HepG2 (cell line): ENCODE measurements around the gene LAG3. TPM values are rescaled to one million over a fixed set of nuclear protein-coding genes. Genes with fewer than 3 reads are reported as not detected.
A peak's percentile ranks its signal among the peaks of the same experiment; 100 is the strongest.

ENCODE experiments used
- CEBPG ChIP-seq: IDR thresholded peaks from 2 replicates; pipeline ENCODE4 v1.6.1; 2016
- HDAC1 ChIP-seq: sonication (generic); formaldehyde crosslinking; IDR thresholded peaks from 2 replicates; pipeline ENCODE4 v1.5.1; 2020; ENCODE audit warnings: mild to moderate bottlenecking, missing genetic modification reagents
- JUNB ChIP-seq: sonication (generic); formaldehyde crosslinking; IDR thresholded peaks from 2 replicates; pipeline ENCODE4 v1.8.0; 2022; ENCODE audit warnings: missing genetic modification reagents, mild to moderate bottlenecking, borderline replicate concordance
- MLX ChIP-seq: IDR thresholded peaks from 2 replicates; pipeline ENCODE4 v1.6.1; 2016
- NAIF1 ChIP-seq: sonication (generic); formaldehyde crosslinking; IDR thresholded peaks from 2 replicates; pipeline ENCODE4 v1.5.0; 2020; ENCODE audit warnings: mild to moderate bottlenecking, missing genetic modification reagents, borderline replicate concordance
- NFRKB ChIP-seq: fragments of 450-650 bp; IDR thresholded peaks from 2 replicates; pipeline ENCODE4 v1.6.1; 2017
- NR2F2 ChIP-seq: IDR thresholded peaks from 2 replicates; pipeline ENCODE4 v1.6.1; 2012; ENCODE audit warnings: low read depth, inconsistent platforms, borderline replicate concordance
- PHF8 ChIP-seq: sonication (generic); formaldehyde crosslinking; IDR thresholded peaks from 2 replicates; pipeline ENCODE4 v1.5.0; 2020; ENCODE audit warnings: missing genetic modification reagents
- RBAK ChIP-seq: sonication (generic); formaldehyde crosslinking; IDR thresholded peaks from 2 replicates; pipeline ENCODE4 v1.5.1; 2020; ENCODE audit warnings: mild to moderate bottlenecking, missing genetic modification reagents
- ZBTB2 ChIP-seq: sonication (generic); formaldehyde crosslinking; IDR thresholded peaks from 2 replicates; pipeline ENCODE4 v1.8.0; 2022; ENCODE audit warnings: low read depth, missing genetic modification reagents
- ZC3H4 ChIP-seq: sonication (generic); formaldehyde crosslinking; IDR thresholded peaks from 2 replicates; pipeline ENCODE4 v1.4.0; 2020; ENCODE audit warnings: missing genetic modification reagents, borderline replicate concordance
- ZNF18 ChIP-seq: sonication (generic); formaldehyde crosslinking; IDR thresholded peaks from 2 replicates; pipeline ENCODE4 v1.8.0; 2022; ENCODE audit warnings: mild to moderate bottlenecking, missing genetic modification reagents; ENCODE audit not compliant: insufficient replicate concordance
- ZNF207 ChIP-seq: fragments of 450-650 bp; IDR thresholded peaks from 2 replicates; pipeline ENCODE4 v1.6.1; 2016; ENCODE audit warnings: antibody characterized with exemption, borderline replicate concordance
- ZNF281 ChIP-seq: sonication (generic); formaldehyde crosslinking; IDR thresholded peaks from 2 replicates; pipeline ENCODE4 v1.4.0; 2020; ENCODE audit warnings: missing genetic modification reagents, borderline replicate concordance
- ZNF362 ChIP-seq: sonication (generic); formaldehyde crosslinking; IDR thresholded peaks from 2 replicates; pipeline ENCODE4 v1.4.0; 2020; ENCODE audit warnings: missing genetic modification reagents, mild to moderate bottlenecking, borderline replicate concordance
- ZNF577 ChIP-seq: sonication (generic); formaldehyde crosslinking; IDR thresholded peaks from 2 replicates; pipeline ENCODE4 v1.4.0; 2020; ENCODE audit warnings: mild to moderate bottlenecking, low read depth, missing genetic modification reagents, borderline replicate concordance
- ZNF639 ChIP-seq: conservative IDR thresholded peaks from 2 replicates; pipeline ENCODE4 v1.6.1; 2018; ENCODE audit warnings: missing genetic modification reagents
- ZNF713 ChIP-seq: sonication (generic); formaldehyde crosslinking; IDR thresholded peaks from 2 replicates; pipeline ENCODE4 v1.4.0; 2020; ENCODE audit warnings: mild to moderate bottlenecking, missing genetic modification reagents
- ZNF775 ChIP-seq: sonication (generic); formaldehyde crosslinking; IDR thresholded peaks from 2 replicates; pipeline ENCODE4 v1.4.0; 2020; ENCODE audit warnings: missing genetic modification reagents, mild to moderate bottlenecking, moderate library complexity, borderline replicate concordance
- ZSCAN20 ChIP-seq: sonication (generic); formaldehyde crosslinking; IDR thresholded peaks from 2 replicates; pipeline ENCODE4 v1.4.0; 2020; ENCODE audit warnings: missing genetic modification reagents, mild to moderate bottlenecking, borderline replicate concordance
- polyA plus RNA-seq, 8 experiments: library from polyadenylated mRNA; depleted of rRNA in 3 of 8; stranded (reverse) in 7 of 8; unstranded in 1 of 8; fragments of >200 nt; fragmentation: Illumina TruSeq in 4 of 8; extraction: Trizol in 4 of 8; gene quantifications; 2 replicates each; pipeline versions ENCODE4 v1.2.1 to v1.2.3, GENCODE V29; 2011 to 2016; ENCODE audit warnings: low read depth in 4 of 8, missing spikeins in 1 of 8, mixed read lengths in 1 of 8; ENCODE audit not compliant: insufficient read depth in 1 of 8
- total RNA-seq, 5 experiments: library from RNA; depleted of rRNA; stranded (reverse); fragments of >200 nt; fragmentation: Illumina TruSeq; extraction: Trizol; gene quantifications; 2 replicates each; pipeline ENCODE4 v1.2.3, GENCODE V29; 2016; ENCODE audit warnings: low read depth in 1 of 5

LAG3 gene
- total and polyA plus RNA-seq, 2 of the 13 experiments (the other 11 are each of a cell fraction or from before 2014, with no cell fraction given), result 0.11 to 0.26 TPM

GRCh38 chr12:6766651-6767349 lies 5.5 kb upstream of the LAG3 start (continued):
- TF ChIP-seq ZNF18 (CRISPR knock-in tag) (peak; percentile 34), ZNF577 (CRISPR knock-in tag) (no peak), ZC3H4 (CRISPR knock-in tag) (0 out of 2 replicates have a peak, but pooled peaks have one; percentile 4), ZNF775 (no peak), ZNF639 (CRISPR knock-in tag) (peak; percentile 49; the same call in 1 of the 2 replicates), JUNB (CRISPR knock-in tag) (no peak), MLX (no peak), ZNF713 (CRISPR knock-in tag) (no peak), RBAK (CRISPR knock-in tag) (no peak), CEBPG (CRISPR knock-in tag) (no peak), ZNF281 (no peak), NR2F2 (peak; percentile 18; the same call in 1 of the 2 replicates), ZSCAN20 (0 out of 2 replicates have a peak, but pooled peaks have one; percentile 35), HDAC1 (no peak), NFRKB (no peak), ZBTB2 (peak; percentile 67; the same call in 1 of the 2 replicates), ZNF207 (no peak), PHF8 (CRISPR knock-in tag) (peak; percentile 30; the same call in 1 of the 2 replicates), NAIF1 (CRISPR knock-in tag) (no peak), ZNF362 (CRISPR knock-in tag) (no peak)
